Medulla oblongata (tissue), 1 donor: ENCODE data around the gene ZNF564.
"Not testable (repeated sequence)": the region's sequence is repeated elsewhere in the genome, so short reads cannot be mapped to it uniquely, and the experiment has no call there.

Experiments
- DNase-seq: peaks from one replicate; pipeline ENCODE4 v3.0.0-alpha.2; 2015; ENCODE audit errors: extremely low spot score

The ZNF564 gene

GRCh38 chr19:12496480-12496879 is 54.8 kb downstream of the ZNF564 start:
- DNase-seq, result no peak

- DNase-seq, result peak; percentile 97
These were observed 56.1 kb downstream of the ZNF564 start for GRCh38 chr19:12495002-12495802.

GRCh38 chr19:12494260-12494860 is 56.9 kb downstream of the ZNF564 start:
- DNase-seq, result no peak

- DNase-seq, result not testable (repeated sequence)
These were observed 65.0 kb downstream of the ZNF564 start for GRCh38 chr19:12486265-12486783.

GRCh38 chr19:12485571-12485970 is 65.7 kb downstream of the ZNF564 start:
- DNase-seq, result no peak

- no peak for DNase-seq
These were observed 66.2 kb downstream of the ZNF564 start for GRCh38 chr19:12485052-12485416.

GRCh38 chr19:12484371-12485051 is 66.8 kb downstream of the ZNF564 start, which contains the start of gene ZNF709:
ZNF709 (minus strand) TSS chr19:12484816; CDS start chr19:12484657, 159 bp downstream.
- peak; percentile 97 for DNase-seq

- DNase-seq, result no peak
These were observed 67.3 kb downstream of the ZNF564 start for GRCh38 chr19:12484011-12484370.

GRCh38 chr19:12482509-12482886 is 68.8 kb downstream of the ZNF564 start:
- no peak for DNase-seq

GRCh38 chr19:12481781-12482508 is 69.3 kb downstream of the ZNF564 start:
- no peak for DNase-seq

GRCh38 chr19:12478234-12478941 is 72.9 kb downstream of the ZNF564 start:
- DNase-seq, result no peak
